Measurements from ENCODE around the gene SNTG2. TPM values are rescaled to one million over a fixed set of nuclear protein-coding genes. Genes with fewer than 3 reads are reported as not detected.
A peak's percentile ranks its signal among the peaks of the same experiment; 100 is the strongest.

The SNTG2 gene
- total and polyA plus RNA-seq, 5 experiments from 2014 or later, result 0.66 to 8.8 (median 1.2) TPM

- Mint-ChIP-seq H3K4me3 (no peak overlapping the region), H3K36me3 (peaks cover 6 to 35% (median 30%) of the 10 kb centered on the region in 3 donors), H3K27me3 (peaks cover 0 to 8% (median 0%) of the 10 kb centered on the region in 5 donors), H3K4me1 (peaks cover 3 to 10% (median 6%) of the 10 kb centered on the region in 4 donors), H3K27ac (peak overlapping the region in 2 of 10 donors; percentile 62 to 88), H3K9me3 (peaks cover 0 to 36% (median 12%) of the 10 kb centered on the region in 9 donors)
- ATAC-seq (no peak), DNase-seq (no peak)
- POLR2A ChIA-PET, result no interaction called here
These were observed 100.4 kb downstream of the SNTG2 start for GRCh38 chr2:1051075-1051474.

- Mint-ChIP-seq H3K4me1 (peaks cover 3 to 10% (median 6%) of the 10 kb centered on the region in 4 donors), H3K9me3 (peaks cover 0 to 18% (median 5%) of the 10 kb centered on the region in 9 donors), H3K4me3 (no peak overlapping the region), H3K27me3 (peaks cover 0 to 8% (median 0%) of the 10 kb centered on the region in 5 donors), H3K27ac (peak overlapping the region in 1 of 10 donors; percentile 35), H3K36me3 (peaks cover 6 to 20% (median 19%) of the 10 kb centered on the region in 3 donors)
- ATAC-seq, result no peak
- POLR2A ChIA-PET, result no interaction called here
- no peak for DNase-seq
These were observed 102.1 kb downstream of the SNTG2 start for GRCh38 chr2:1052771-1053191.

GRCh38 chr2:1053786-1054185 lies 103.1 kb downstream of the SNTG2 start:
- no peak for ATAC-seq
- POLR2A ChIA-PET, result no interaction called here
- H3K27ac Mint-ChIP-seq, result no peak overlapping the region
- peaks cover 6 to 15% (median 11%) of the 10 kb centered on the region in 3 donors for H3K36me3 Mint-ChIP-seq
- no peak for DNase-seq
- H3K27me3 Mint-ChIP-seq, result peaks cover 0 to 8% (median 0%) of the 10 kb centered on the region in 5 donors
- H3K4me3 Mint-ChIP-seq, result no peak overlapping the region
- H3K9me3 Mint-ChIP-seq, result peaks cover 0 to 13% (median 2%) of the 10 kb centered on the region in 9 donors
- peaks cover 3 to 10% (median 6%) of the 10 kb centered on the region in 4 donors for H3K4me1 Mint-ChIP-seq

GRCh38 chr2:1054399-1054798 lies 103.8 kb downstream of the SNTG2 start:
- Mint-ChIP-seq H3K27me3 (peaks cover 0 to 8% (median 0%) of the 10 kb centered on the region in 5 donors), H3K4me1 (peaks cover 3 to 12% (median 6%) of the 10 kb centered on the region in 4 donors), H3K27ac (peak overlapping the region in 2 of 10 donors; percentile 11 to 43), H3K9me3 (peaks cover 0 to 7% (median 0%) of the 10 kb centered on the region in 9 donors), H3K36me3 (peaks cover under 1 to 9% (median 5%) of the 10 kb centered on the region in 3 donors), H3K4me3 (no peak overlapping the region)
- POLR2A ChIA-PET, result no interaction called here
- DNase-seq (no peak), ATAC-seq (no peak)

- H3K27ac Mint-ChIP-seq, result peak overlapping the region in 3 of 10 donors; percentile 11 to 74 (median 47)
- POLR2A ChIA-PET, result no interaction called here
- no peak overlapping the region for H3K4me3 Mint-ChIP-seq
- H3K9me3 Mint-ChIP-seq, result peaks cover 0 to 2% (median 0%) of the 10 kb centered on the region in 9 donors
- H3K4me1 Mint-ChIP-seq, result peaks cover 3 to 12% (median 6%) of the 10 kb centered on the region in 4 donors
- ATAC-seq (no peak), DNase-seq (no peak)
- H3K27me3 Mint-ChIP-seq, result peaks cover 0 to 10% (median 0%) of the 10 kb centered on the region in 5 donors
- peaks cover 0 to 2% (median under 1%) of the 10 kb centered on the region in 3 donors for H3K36me3 Mint-ChIP-seq
These were observed 104.5 kb downstream of the SNTG2 start for GRCh38 chr2:1055014-1055595.

GRCh38 chr2:1060372-1060771 lies 109.7 kb downstream of the SNTG2 start:
- POLR2A ChIA-PET, result no interaction called here
- no peak overlapping the region for H3K4me3 Mint-ChIP-seq
- no peak overlapping the region for H3K27ac Mint-ChIP-seq
- peaks cover 0 to 5% (median under 1%) of the 10 kb centered on the region in 4 donors for H3K4me1 Mint-ChIP-seq
- no peaks in the 10 kb centered on the region for H3K9me3 Mint-ChIP-seq
- peaks cover 0 to 2% (median 2%) of the 10 kb centered on the region in 3 donors for H3K36me3 Mint-ChIP-seq
- H3K27me3 Mint-ChIP-seq, result peaks cover 1 to 16% (median 3%) of the 10 kb centered on the region in 5 donors
- DNase-seq, result no peak
- no peak for ATAC-seq

GRCh38 chr2:1060987-1061386 lies 110.3 kb downstream of the SNTG2 start:
- peaks cover 0 to 2% (median 2%) of the 10 kb centered on the region in 3 donors for H3K36me3 Mint-ChIP-seq
- peaks cover 1 to 16% (median 3%) of the 10 kb centered on the region in 5 donors for H3K27me3 Mint-ChIP-seq
- DNase-seq (no peak), ATAC-seq (no peak)
- H3K4me1 Mint-ChIP-seq, result peaks cover 0 to 4% (median under 1%) of the 10 kb centered on the region in 4 donors
- POLR2A ChIA-PET, result no interaction called here
- H3K27ac Mint-ChIP-seq, result no peak overlapping the region
- H3K9me3 Mint-ChIP-seq, result no peaks in the 10 kb centered on the region
- no peak overlapping the region for H3K4me3 Mint-ChIP-seq

- Mint-ChIP-seq H3K4me1 (no peaks in the 10 kb centered on the region), H3K27me3 (peaks cover 0 to 3% (median 0%) of the 10 kb centered on the region in 5 donors), H3K4me3 (no peak overlapping the region), H3K36me3 (peaks cover 0 to 12% (median 4%) of the 10 kb centered on the region in 3 donors), H3K9me3 (peaks cover 0 to 4% (median 0%) of the 10 kb centered on the region in 9 donors), H3K27ac (no peak overlapping the region)
- ATAC-seq (no peak), DNase-seq (no peak)
- POLR2A ChIA-PET, result no interaction called here
These were observed 117.6 kb downstream of the SNTG2 start for GRCh38 chr2:1068241-1068640.

- Mint-ChIP-seq H3K9me3 (peaks cover 0 to 4% (median 0%) of the 10 kb centered on the region in 9 donors), H3K4me3 (no peak overlapping the region), H3K27ac (no peak overlapping the region), H3K27me3 (peaks cover 0 to 3% (median 0%) of the 10 kb centered on the region in 5 donors), H3K4me1 (no peaks in the 10 kb centered on the region), H3K36me3 (peaks cover 0 to 12% (median 4%) of the 10 kb centered on the region in 3 donors)
- DNase-seq (no peak), ATAC-seq (no peak)
- POLR2A ChIA-PET, result no interaction called here
These were observed 118.2 kb downstream of the SNTG2 start for GRCh38 chr2:1068822-1069221.

GRCh38 chr2:1069847-1070246 lies 119.2 kb downstream of the SNTG2 start:
- peaks cover 0 to 1% (median 0%) of the 10 kb centered on the region in 5 donors for H3K27me3 Mint-ChIP-seq
- H3K36me3 Mint-ChIP-seq, result peaks cover 0 to 12% (median 4%) of the 10 kb centered on the region in 3 donors
- peaks cover 0 to 4% (median 0%) of the 10 kb centered on the region in 9 donors for H3K9me3 Mint-ChIP-seq
- no peaks in the 10 kb centered on the region for H3K4me1 Mint-ChIP-seq
- no peak overlapping the region for H3K27ac Mint-ChIP-seq
- no peak overlapping the region for H3K4me3 Mint-ChIP-seq
- ATAC-seq (no peak), DNase-seq (no peak)
- POLR2A ChIA-PET, result no interaction called here

- POLR2A ChIA-PET, result interaction anchor here (0.6 kb wide), 1 partner anchor 90 kb away, joined by 3 read pairs; no protein-coding TSS in a partner anchor
- DNase-seq (no peak), ATAC-seq (no peak)
- peaks cover 0 to 2% (median 0%) of the 10 kb centered on the region in 4 donors for H3K4me1 Mint-ChIP-seq
- peaks cover 0 to 12% (median 4%) of the 10 kb centered on the region in 3 donors for H3K36me3 Mint-ChIP-seq
- peaks cover 0 to 4% (median 0%) of the 10 kb centered on the region in 9 donors for H3K9me3 Mint-ChIP-seq
- H3K27me3 Mint-ChIP-seq, result no peaks in the 10 kb centered on the region
- no peak overlapping the region for H3K4me3 Mint-ChIP-seq
- H3K27ac Mint-ChIP-seq, result no peak overlapping the region
These were observed 120.0 kb downstream of the SNTG2 start for GRCh38 chr2:1070601-1071000.

GRCh38 chr2:1071650-1072049 lies 121.0 kb downstream of the SNTG2 start:
- Mint-ChIP-seq H3K27ac (no peak overlapping the region), H3K36me3 (peaks cover 0 to 8% (median 4%) of the 10 kb centered on the region in 3 donors), H3K4me1 (peaks cover 0 to 5% (median 1%) of the 10 kb centered on the region in 4 donors), H3K27me3 (no peaks in the 10 kb centered on the region), H3K9me3 (peaks cover 0 to 4% (median 0%) of the 10 kb centered on the region in 9 donors), H3K4me3 (no peak overlapping the region)
- POLR2A ChIA-PET, result no interaction called here
- no peak for DNase-seq
- ATAC-seq, result no peak

GRCh38 chr2:1072250-1072649 lies 121.6 kb downstream of the SNTG2 start:
- DNase-seq (no peak), ATAC-seq (no peak)
- Mint-ChIP-seq H3K4me3 (no peak overlapping the region), H3K36me3 (peaks cover 0 to 4% (median 4%) of the 10 kb centered on the region in 3 donors), H3K4me1 (peaks cover 0 to 5% (median 1%) of the 10 kb centered on the region in 4 donors), H3K27me3 (no peaks in the 10 kb centered on the region), H3K9me3 (peaks cover 0 to 4% (median 0%) of the 10 kb centered on the region in 9 donors), H3K27ac (no peak overlapping the region)
- POLR2A ChIA-PET, result interaction anchor here (0.7 kb wide), 1 partner anchor 47 kb away, joined by 7 read pairs; no protein-coding TSS in a partner anchor
